Neuronal stem cell (in vitro differentiated cells): ENCODE data around the gene BABAM2.

ENCODE experiments used
- DNase-seq: peaks from one replicate; pipeline ENCODE4 v3.0.0-alpha.2; 2013; ENCODE audit warnings: low spot score
- H2AFZ ChIP-seq: one replicate; pipeline ENCODE4 v1.6.1; 2013; ENCODE audit warnings: mild to moderate bottlenecking, low read length, inconsistent platforms
- H2AK5ac ChIP-seq: 2 replicates; pipeline ENCODE4 v1.6.1; 2013; ENCODE audit warnings: low read depth, mild to moderate bottlenecking, inconsistent platforms, low read length, moderate library complexity, mixed read lengths
- H2BK120ac ChIP-seq: 2 replicates; pipeline ENCODE4 v1.6.1; 2013; ENCODE audit warnings: low read depth, mild to moderate bottlenecking, inconsistent platforms, low read length, moderate library complexity, mixed read lengths
- H2BK12ac ChIP-seq: one replicate; pipeline ENCODE4 v1.6.1; 2013; ENCODE audit warnings: low read length, inconsistent platforms
- H2BK15ac ChIP-seq: 2 replicates; pipeline ENCODE4 v1.6.1; 2013; ENCODE audit warnings: mild to moderate bottlenecking, low read length, inconsistent platforms, mixed read lengths
- H2BK5ac ChIP-seq: one replicate; pipeline ENCODE4 v1.6.1; 2013; ENCODE audit warnings: inconsistent platforms, mild to moderate bottlenecking, low read length, moderate library complexity
- H3K14ac ChIP-seq: one replicate; pipeline ENCODE4 v1.6.1; 2013; ENCODE audit warnings: low read length, inconsistent platforms
- H3K18ac ChIP-seq: 2 replicates; pipeline ENCODE4 v1.6.1; 2013; ENCODE audit warnings: low read length, inconsistent platforms
- H3K23ac ChIP-seq: 2 replicates; pipeline ENCODE4 v1.6.1; 2013; ENCODE audit warnings: low read depth, mild to moderate bottlenecking, mixed read lengths, low read length, inconsistent platforms; ENCODE audit not compliant: poor library complexity
- H3K27ac ChIP-seq: replicated peaks from 3 replicates; pipeline ENCODE4 v1.5.1; 2013; ENCODE audit warnings: low read length, inconsistent platforms
- H3K27me3 ChIP-seq, 3 experiments: 2 replicates each; pipeline ENCODE4 v1.6.1; 2013; ENCODE audit warnings: low read length in 3 of 3, mild to moderate bottlenecking in 2 of 3, inconsistent platforms in 1 of 3, low read depth in 1 of 3, mixed read lengths in 1 of 3, moderate library complexity in 1 of 3; ENCODE audit not compliant: control insufficient read depth in 3 of 3, insufficient read depth in 3 of 3
- H3K36me3 ChIP-seq, 2 donors: replicated peaks in 1 of 2; 2 replicates each; pipeline ENCODE4 v1.6.1; 2013; ENCODE audit warnings: low read length in 2 of 2; ENCODE audit not compliant: control insufficient read depth in 2 of 2, insufficient read depth in 2 of 2
- H3K4ac ChIP-seq: 2 replicates; pipeline ENCODE4 v1.6.1; 2013; ENCODE audit warnings: inconsistent platforms, mild to moderate bottlenecking, low read length, moderate library complexity
- H3K4me1 ChIP-seq, 2 donors: 1 replicate in 1 of 2; 2 replicates in 1 of 2; pipeline ENCODE4 v1.6.1; 2013; ENCODE audit warnings: low read length in 2 of 2, low read depth in 1 of 2; ENCODE audit not compliant: control insufficient read depth in 2 of 2, insufficient read depth in 1 of 2
- H3K4me2 ChIP-seq: one replicate; pipeline ENCODE4 v1.6.1; 2013; ENCODE audit warnings: mild to moderate bottlenecking, low read length, inconsistent platforms; ENCODE audit not compliant: insufficient read depth, poor library complexity, severe bottlenecking
- H3K4me3 ChIP-seq, 2 donors: 2 replicates each; pipeline ENCODE4 v1.5.1; 2013; ENCODE audit warnings: low read length in 2 of 2, mild to moderate bottlenecking in 2 of 2, inconsistent platforms in 1 of 2, moderate library complexity in 1 of 2
- H3K79me1 ChIP-seq: one replicate; pipeline ENCODE4 v1.6.1; 2013; ENCODE audit warnings: low read depth, mild to moderate bottlenecking, inconsistent platforms, low read length, moderate library complexity
- H3K9ac ChIP-seq: one replicate; pipeline ENCODE4 v1.6.1; 2013; ENCODE audit warnings: mild to moderate bottlenecking, low read depth, low read length, inconsistent platforms; ENCODE audit not compliant: poor library complexity
- H3K9me3 ChIP-seq, 2 donors: replicated peaks in 1 of 2; 2 replicates each; pipeline versions ENCODE3 to v1.6.1; 2013; ENCODE audit warnings: low read length in 2 of 2, mild to moderate bottlenecking in 2 of 2, inconsistent platforms in 1 of 2, low read depth in 1 of 2, mixed read lengths in 1 of 2, moderate library complexity in 1 of 2; ENCODE audit not compliant: control insufficient read depth in 2 of 2, insufficient read depth in 1 of 2
- H4K8ac ChIP-seq: one replicate; pipeline ENCODE4 v1.6.1; 2013; ENCODE audit warnings: low read depth, mild to moderate bottlenecking, inconsistent platforms, low read length, moderate library complexity
- H4K91ac ChIP-seq: one replicate; pipeline ENCODE4 v1.6.1; 2013; ENCODE audit warnings: low read length, low read depth, mild to moderate bottlenecking, inconsistent platforms; ENCODE audit not compliant: poor library complexity
- WGBS, 2 donors: extraction: QIAGEN DNeasy Blood & Tissue Kit; methylation state at CpG; one replicate each; pipeline ENCODE4 v1.1.7; 2013; ENCODE audit warnings: missing lambda C conversion rate in 2 of 2, mixed read lengths in 1 of 2; ENCODE audit not compliant: insufficient read length in 2 of 2, insufficient replicate concordance in 1 of 2; ENCODE audit errors: extremely low coverage in 2 of 2; 5-methylcytosine and 5-hydroxymethylcytosine counted together

Gene BABAM2

GRCh38 chr2:28067602-28068001, 177.1 kb downstream of the BABAM2 start:
- H4K91ac ChIP-seq = no peak overlapping the region
- no peaks in the 10 kb centered on the region for H3K79me1 ChIP-seq
- no peak overlapping the region for H3K23ac ChIP-seq
- H2AFZ ChIP-seq = no peak overlapping the region
- no peak overlapping the region for H2BK120ac ChIP-seq
- no peak overlapping the region for H2AK5ac ChIP-seq
- H3K27me3 ChIP-seq = no peaks in the 10 kb centered on the region
- H2BK5ac ChIP-seq = no peak overlapping the region
- WGBS, 2 donors = 100% methylated on average over 1 of the region's 1 CpG; no CpG with 5 or more reads in 1 of the 2 donors
- no peak overlapping the region for H3K18ac ChIP-seq
- no peak overlapping the region for H3K4me3 ChIP-seq
- no peaks in the 10 kb centered on the region for H3K36me3 ChIP-seq
- no peak overlapping the region for H2BK12ac ChIP-seq
- no peak overlapping the region for H3K9ac ChIP-seq
- no peak for DNase-seq
- no peak overlapping the region for H2BK15ac ChIP-seq
- no peak overlapping the region for H3K14ac ChIP-seq
- H3K9me3 ChIP-seq = no peaks in the 10 kb centered on the region
- no peak overlapping the region for H3K4me2 ChIP-seq
- H3K4me1 ChIP-seq = no peaks in the 10 kb centered on the region
- no peak overlapping the region for H3K27ac ChIP-seq
- H4K8ac ChIP-seq = no peak overlapping the region
- no peak overlapping the region for H3K4ac ChIP-seq

- Histone ChIP-seq H2BK5ac (no peak overlapping the region), H3K79me1 (no peaks in the 10 kb centered on the region), H3K4me3 (no peak overlapping the region), H3K27ac (no peak overlapping the region), H3K36me3 (no peaks in the 10 kb centered on the region), H3K4me1 (no peaks in the 10 kb centered on the region), H2AK5ac (no peak overlapping the region), H3K23ac (no peak overlapping the region), H4K91ac (no peak overlapping the region), H2AFZ (no peak overlapping the region), H3K9me3 (no peaks in the 10 kb centered on the region), H2BK12ac (no peak overlapping the region), H4K8ac (no peak overlapping the region), H3K4me2 (no peak overlapping the region), H2BK120ac (no peak overlapping the region), H3K4ac (no peak overlapping the region), H3K27me3 (no peaks in the 10 kb centered on the region), H2BK15ac (no peak overlapping the region), H3K9ac (no peak overlapping the region), H3K14ac (no peak overlapping the region), H3K18ac (no peak overlapping the region)
- WGBS, 2 donors = no CpG with 5 or more reads among the region's 2 CpGs
- no peak for DNase-seq
These were observed 177.6 kb downstream of the BABAM2 start for GRCh38 chr2:28068088-28068487.

- Histone ChIP-seq H3K9me3 (no peaks in the 10 kb centered on the region), H3K4me3 (no peak overlapping the region), H3K36me3 (no peaks in the 10 kb centered on the region), H3K18ac (no peak overlapping the region), H2AFZ (no peak overlapping the region), H2BK12ac (no peak overlapping the region), H4K91ac (no peak overlapping the region), H3K14ac (no peak overlapping the region), H3K4ac (no peak overlapping the region), H3K9ac (no peak overlapping the region), H3K79me1 (no peaks in the 10 kb centered on the region), H2BK15ac (no peak overlapping the region), H3K4me2 (no peak overlapping the region), H2BK120ac (no peak overlapping the region), H4K8ac (no peak overlapping the region), H2BK5ac (no peak overlapping the region), H3K23ac (no peak overlapping the region), H3K27me3 (no peaks in the 10 kb centered on the region), H3K4me1 (no peaks in the 10 kb centered on the region), H3K27ac (no peak overlapping the region), H2AK5ac (no peak overlapping the region)
- no CpG with 5 or more reads among the region's 5 CpGs for WGBS, 2 donors
- no peak for DNase-seq
These were observed 178.0 kb downstream of the BABAM2 start for GRCh38 chr2:28068527-28068926.

- Histone ChIP-seq H3K27ac (no peak overlapping the region), H3K18ac (no peak overlapping the region), H2AFZ (no peak overlapping the region), H3K9me3 (no peaks in the 10 kb centered on the region), H3K27me3 (no peaks in the 10 kb centered on the region), H3K4me3 (no peak overlapping the region), H2BK12ac (no peak overlapping the region), H3K23ac (no peak overlapping the region), H2BK15ac (no peak overlapping the region), H2BK5ac (no peak overlapping the region), H3K79me1 (no peaks in the 10 kb centered on the region), H2AK5ac (no peak overlapping the region), H3K9ac (no peak overlapping the region), H4K8ac (no peak overlapping the region), H3K4me2 (no peak overlapping the region), H3K4ac (no peak overlapping the region), H3K36me3 (no peaks in the 10 kb centered on the region), H3K4me1 (peaks cover 2% of the 10 kb centered on the region in 2 donors), H4K91ac (no peak overlapping the region), H3K14ac (no peak overlapping the region), H2BK120ac (no peak overlapping the region)
- WGBS, 2 donors = no CpG with 5 or more reads among the region's 5 CpGs
- no peak for DNase-seq
These were observed 180.7 kb downstream of the BABAM2 start for GRCh38 chr2:28071221-28071620.
